ENCODE data around the gene SLC1A2. TPM values are rescaled to one million over a fixed set of nuclear protein-coding genes. Genes with fewer than 3 reads are reported as not detected.

Gene SLC1A2
- total RNA-seq, 1 experiment from 2014 or later = 0.25 TPM

GRCh38 chr11:35432464-35432863, 13.1 kb upstream of the SLC1A2 start:
- Histone ChIP-seq H3K9me3 (ENCODE audit: control insufficient read depth in 1 of 2, insufficient read depth in 1 of 2, low read depth in 1 of 2, low read length in 2 of 2) (no peaks in the 10 kb centered on the region), H3K4me3 (replicated peaks in 1 of 2; ENCODE audit: low read depth in 1 of 2, low read length in 2 of 2) (no peak overlapping the region), H3K4me2 (ENCODE audit: low read length) (no peak overlapping the region), H3K79me2 (ENCODE audit: insufficient read depth, low read length) (no peaks in the 10 kb centered on the region), H3K9me2 (ENCODE audit: insufficient read depth) (no peaks in the 10 kb centered on the region), H2AFZ (ENCODE audit: low read depth, low read length, poor library complexity, severe bottlenecking) (no peak overlapping the region), H3K27me3 (ENCODE audit: insufficient read depth, low read length) (peaks cover 65% of the 10 kb centered on the region), H3K4me1 (ENCODE audit: control insufficient read depth in 1 of 2, insufficient read depth in 2 of 2, low read length in 2 of 2) (no peaks in the 10 kb centered on the region), H3K9ac (ENCODE audit: low read length) (no peak overlapping the region), H3K27ac (ENCODE audit: low read depth, low read length) (no peak overlapping the region), H3K36me3 (ENCODE audit: control insufficient read depth in 1 of 2, insufficient read depth in 2 of 2, low read length in 2 of 2) (no peaks in the 10 kb centered on the region), H4K20me1 (ENCODE audit: insufficient read depth) (no peaks in the 10 kb centered on the region)
- CTCF ChIA-PET = no interaction called here
- RAD21 ChIA-PET (ENCODE audit: low non-redundant PET in 1 of 2, low total read pairs in 2 of 2, uncharacterized antibody in 2 of 2, unreplicated experiment in 2 of 2) = no interaction called here
- BruUV-seq (replicated peaks) = no TSS peak
- POLR2A ChIA-PET = no interaction called here
- TF ChIP-seq ATF3 (IDR thresholded peaks at IDR 0.05) (no peak), CBX3 (IDR thresholded peaks at IDR 0.05; ENCODE audit: low read depth) (no peak), EGR1 (IDR thresholded peaks at IDR 0.05; ENCODE audit: low read depth) (no peak), TCF7L2 (IDR thresholded peaks at IDR 0.05; ENCODE audit: borderline replicate concordance, extremely low read depth, insufficient read depth, insufficient read length) (no peak), JUND (IDR thresholded peaks at IDR 0.05) (no peak), ELF1 (IDR thresholded peaks at IDR 0.05; ENCODE audit: borderline replicate concordance, low read depth) (no peak), MAX (IDR thresholded peaks at IDR 0.05) (no peak), YY1 (IDR thresholded peaks at IDR 0.05; ENCODE audit: extremely low read depth, insufficient replicate concordance, low read depth, low read length) (no peak), SIN3A (IDR thresholded peaks at IDR 0.05; ENCODE audit: low read depth) (no peak), SRF (IDR thresholded peaks at IDR 0.05; ENCODE audit: low read depth) (no peak), ZNF274 (IDR thresholded peaks at IDR 0.05; ENCODE audit: low read depth, low read length) (no peak), POLR2AphosphoS5 (IDR thresholded peaks at IDR 0.05; ENCODE audit: low read depth, low read length) (no peak), REST (IDR thresholded peaks at IDR 0.05; ENCODE audit: low read depth) (no peak), POLR2A (IDR thresholded peaks at IDR 0.05; ENCODE audit: borderline replicate concordance, extremely low read depth, insufficient read depth, insufficient read length) (no peak), CEBPB (IDR thresholded peaks at IDR 0.05; ENCODE audit: low read depth) (no peak), EZH2 (IDR thresholded peaks at IDR 0.05) (no peak), RAD21 (IDR thresholded peaks at IDR 0.05; ENCODE audit: low read depth) (no peak), ZBTB33 (IDR thresholded peaks at IDR 0.05; ENCODE audit: extremely low read depth, insufficient replicate concordance, low read length) (no peak), ZFX (IDR thresholded peaks at IDR 0.05) (no peak), FOSL1 (IDR thresholded peaks at IDR 0.05; ENCODE audit: low read depth) (no peak)
- ATAC-seq (no peak), DNase-seq (ENCODE audit: low read depth, low spot score) (no peak)
- intact Hi-C loops (cut with micrococcal nuclease) = no loop called here

Data from HCT116 (cell line).